HepG2 (cell line): ENCODE measurements around the gene MAP2K7. TPM values are rescaled to one million over a fixed set of nuclear protein-coding genes. Genes with fewer than 3 reads are reported as not detected.

ENCODE experiments used
- CHD4 ChIP-seq: fragments of 200-600 bp; sonication (generic); IDR thresholded peaks from 2 replicates; pipeline ENCODE4 v1.7.0; 2017; ENCODE audit warnings: mild to moderate bottlenecking, low read length, borderline replicate concordance
- ETV6 ChIP-seq: sonication (generic); formaldehyde crosslinking; conservative IDR thresholded peaks from 2 replicates; pipeline ENCODE4 v1.4.0; 2020; ENCODE audit warnings: missing genetic modification reagents
- MAF1 ChIP-seq: sonication (generic); formaldehyde crosslinking; IDR thresholded peaks from 2 replicates; pipeline ENCODE4 v1.5.0; 2020; ENCODE audit warnings: missing genetic modification reagents, borderline replicate concordance
- MIXL1 ChIP-seq: IDR thresholded peaks from 2 replicates; pipeline ENCODE4 v1.6.1; 2016
- SIN3A ChIP-seq: IDR thresholded peaks from 2 replicates; pipeline ENCODE4 v1.6.1; 2011; ENCODE audit warnings: low read depth, mild to moderate bottlenecking, control low read depth, low read length, borderline replicate concordance
- SMAD3 ChIP-seq: sonication (generic); formaldehyde crosslinking; IDR thresholded peaks from 2 replicates; pipeline ENCODE4 v1.4.0; 2020; ENCODE audit warnings: missing genetic modification reagents
- THAP9 ChIP-seq: sonication (generic); formaldehyde crosslinking; IDR thresholded peaks from 2 replicates; pipeline ENCODE4; 2020; ENCODE audit warnings: missing genetic modification reagents, mild to moderate bottlenecking, borderline replicate concordance
- THRA ChIP-seq: sonication (generic); formaldehyde crosslinking; IDR thresholded peaks from 2 replicates; pipeline ENCODE4 v1.4.0; 2020; ENCODE audit warnings: missing genetic modification reagents, borderline replicate concordance
- ZHX2 ChIP-seq, 2 experiments: sonication (generic) in 1 of 2; formaldehyde crosslinking in 1 of 2; IDR thresholded peaks; 2 replicates each; pipeline versions ENCODE4 v1.6.1 to v1.9.0; 2014 to 2022; ENCODE audit warnings: antibody characterized with exemption in 1 of 2, borderline replicate concordance in 1 of 2, inconsistent platforms in 1 of 2, low read depth in 1 of 2, missing genetic modification reagents in 1 of 2
- ZNF362 ChIP-seq: sonication (generic); formaldehyde crosslinking; IDR thresholded peaks from 2 replicates; pipeline ENCODE4 v1.4.0; 2020; ENCODE audit warnings: missing genetic modification reagents, mild to moderate bottlenecking, borderline replicate concordance
- ZNF367 ChIP-seq: sonication (generic); formaldehyde crosslinking; IDR thresholded peaks from 2 replicates; pipeline ENCODE4 v1.4.0; 2020; ENCODE audit warnings: missing genetic modification reagents, borderline replicate concordance
- ZNF451 ChIP-seq: sonication (generic); formaldehyde crosslinking; IDR thresholded peaks from 2 replicates; pipeline ENCODE4 v1.5.0; 2020; ENCODE audit warnings: mild to moderate bottlenecking, missing genetic modification reagents
- ZNF501 ChIP-seq: sonication (generic); formaldehyde crosslinking; IDR thresholded peaks from 2 replicates; pipeline ENCODE4 v1.5.1; 2020; ENCODE audit warnings: mild to moderate bottlenecking, moderate library complexity, missing genetic modification reagents
- ZNF761 ChIP-seq: sonication (generic); formaldehyde crosslinking; conservative IDR thresholded peaks from 2 replicates; pipeline ENCODE4 v1.4.0; 2020; ENCODE audit warnings: mild to moderate bottlenecking, missing genetic modification reagents
- ZNF883 ChIP-seq: sonication (generic); formaldehyde crosslinking; IDR thresholded peaks from 2 replicates; pipeline ENCODE4 v1.5.1; 2020; ENCODE audit warnings: mild to moderate bottlenecking, missing genetic modification reagents; ENCODE audit errors: not compliant biosample characterization
- ZSCAN12 ChIP-seq: sonication (generic); formaldehyde crosslinking; IDR thresholded peaks from 2 replicates; pipeline ENCODE4 v1.9.0; 2021; ENCODE audit warnings: mild to moderate bottlenecking, missing genetic modification reagents
- polyA plus RNA-seq, 8 experiments: library from polyadenylated mRNA; depleted of rRNA in 3 of 8; stranded (reverse) in 7 of 8; unstranded in 1 of 8; fragments of >200 nt; fragmentation: Illumina TruSeq in 4 of 8; extraction: Trizol in 4 of 8; gene quantifications; 2 replicates each; pipeline versions ENCODE4 v1.2.1 to v1.2.3, GENCODE V29; 2011 to 2016; ENCODE audit warnings: low read depth in 4 of 8, missing spikeins in 1 of 8, mixed read lengths in 1 of 8; ENCODE audit not compliant: insufficient read depth in 1 of 8
- total RNA-seq, 5 experiments: library from RNA; depleted of rRNA; stranded (reverse); fragments of >200 nt; fragmentation: Illumina TruSeq; extraction: Trizol; gene quantifications; 2 replicates each; pipeline ENCODE4 v1.2.3, GENCODE V29; 2016; ENCODE audit warnings: low read depth in 1 of 5

Gene MAP2K7
- total and polyA plus RNA-seq, 2 of the 13 experiments (the other 11 are each of a cell fraction or from before 2014, with no cell fraction given): 9.0 to 10.8 TPM

- no peak for TF ChIP-seq ZNF362 (CRISPR knock-in tag)
- peak; percentile 93; the same call in 1 of the 2 replicates for TF ChIP-seq THAP9 (CRISPR knock-in tag)
- TF ChIP-seq MIXL1 (CRISPR knock-in tag): 0 out of 2 replicates have a peak, but pooled peaks have one; percentile 30
- TF ChIP-seq ZNF501: peak; percentile 73
- no peak for TF ChIP-seq THRA
- peak; percentile 73 for TF ChIP-seq SMAD3 (CRISPR knock-in tag)
- TF ChIP-seq ZNF451 (CRISPR knock-in tag): 0 out of 2 replicates have a peak, but pooled peaks have one; percentile 32
- 0 out of 2 replicates have a peak, but pooled peaks have one; percentile 44 for TF ChIP-seq ZNF761 (CRISPR knock-in tag)
- TF ChIP-seq ZNF367: 0 out of 2 replicates have a peak, but pooled peaks have one; percentile 17
- TF ChIP-seq ETV6 (CRISPR knock-in tag): peak; percentile 45; the same call in 1 of the 2 replicates
- TF ChIP-seq SIN3A: peak; percentile 96
- peak; percentile 62 for TF ChIP-seq ZNF883 (CRISPR knock-in tag)
- peak; percentile 31; the same call in 1 of the 2 replicates for TF ChIP-seq ZSCAN12 (CRISPR knock-in tag)
- TF ChIP-seq MAF1 (CRISPR knock-in tag): peak; percentile 69; the same call in 1 of the 2 replicates
- peak; percentile 61; the same call in 1 of the 2 replicates for TF ChIP-seq CHD4
- TF ChIP-seq ZHX2 (IDR thresholded peaks at IDR 0.05; ENCODE audit: low read depth): peak; percentile 93
- TF ChIP-seq ZHX2 (CRISPR knock-in tag; IDR thresholded peaks at IDR 0.05; ENCODE audit: borderline replicate concordance): no peak
These were observed 39.9 kb downstream of the MAP2K7 start, which contains the start of gene TIMM44 (continued) for GRCh38 chr19:7943444-7944176.
